ENCODE results near the gene NDUFV3.
"Not testable (repeated sequence)": the region's sequence is repeated elsewhere in the genome, so short reads cannot be mapped to it uniquely, and the experiment has no call there.

Gene NDUFV3

GRCh38 chr21:42892931-42893755, at the start of gene NDUFV3:
TSS of gene NDUFV3 (plus strand) at chr21:42893309. CDS start at chr21:42893334, 25 bp downstream.
- DNase-seq: peak; percentile 98

DNA sequence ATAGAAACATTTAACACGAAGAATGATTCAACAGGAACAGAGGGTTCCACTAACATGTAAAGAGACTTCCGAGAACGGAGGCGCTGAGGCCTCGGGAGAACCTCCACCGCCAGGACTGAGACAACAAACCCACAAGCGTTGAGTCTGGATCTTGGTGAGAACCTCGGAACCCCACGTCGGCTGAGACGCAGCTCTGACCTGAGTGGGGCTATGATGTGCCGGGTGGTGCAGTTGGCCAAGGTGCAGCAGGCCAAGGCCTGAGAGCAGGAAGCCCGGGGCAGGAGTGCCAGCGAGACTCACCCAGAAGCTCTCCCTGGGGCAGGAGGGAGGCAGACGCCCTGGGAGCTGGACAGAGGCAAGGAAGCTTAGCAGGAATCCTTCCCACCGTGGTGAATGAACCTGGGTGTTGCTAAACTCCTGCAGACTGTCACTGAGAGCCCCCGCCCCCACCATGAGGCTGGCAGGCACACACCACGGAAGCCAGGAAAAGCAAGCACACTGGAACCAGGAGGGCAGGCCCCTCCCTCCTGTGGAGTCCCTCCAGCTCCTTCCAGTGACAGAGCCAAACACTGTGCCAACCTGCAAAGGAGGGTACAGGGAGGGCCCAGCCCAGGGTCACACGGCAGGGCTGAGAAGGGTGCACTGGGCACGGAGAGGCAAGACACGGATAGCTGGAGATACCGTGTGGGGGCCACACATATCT, 48.5 kb upstream of the NDUFV3 start:
- no peak for DNase-seq

DNA sequence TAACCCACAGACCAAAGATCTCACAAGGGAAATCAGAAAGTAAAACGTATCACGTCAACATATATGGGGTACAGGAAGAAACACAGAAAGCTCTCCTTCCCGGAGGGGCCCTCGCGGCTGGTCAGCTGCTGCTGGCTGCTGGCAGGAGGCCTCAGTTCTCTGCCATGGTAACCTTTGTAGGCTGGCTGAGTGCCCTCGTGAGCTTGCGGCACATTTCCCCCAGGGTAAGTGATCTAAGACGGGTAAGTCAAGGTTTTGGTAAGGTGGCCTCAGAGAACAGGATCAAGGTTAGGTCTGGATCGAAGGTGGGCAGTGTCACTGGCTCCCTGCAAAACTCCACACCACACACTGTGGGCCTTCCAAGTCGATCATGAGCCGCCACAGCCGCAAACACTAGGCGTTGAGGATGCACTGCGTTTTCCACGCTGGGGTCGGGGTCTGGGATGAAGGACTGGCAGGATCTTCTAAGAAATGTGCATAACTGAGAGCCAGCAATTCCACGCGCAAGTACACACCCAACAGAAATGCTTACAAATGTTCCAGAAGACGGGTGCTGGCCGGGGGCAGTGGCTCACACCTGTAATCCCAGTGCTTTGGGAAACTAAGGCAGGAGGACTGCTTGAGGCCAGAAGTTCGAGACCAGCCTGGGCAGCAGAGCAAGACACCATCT, 47.7 kb upstream of the NDUFV3 start:
- DNase-seq: no peak

DNA sequence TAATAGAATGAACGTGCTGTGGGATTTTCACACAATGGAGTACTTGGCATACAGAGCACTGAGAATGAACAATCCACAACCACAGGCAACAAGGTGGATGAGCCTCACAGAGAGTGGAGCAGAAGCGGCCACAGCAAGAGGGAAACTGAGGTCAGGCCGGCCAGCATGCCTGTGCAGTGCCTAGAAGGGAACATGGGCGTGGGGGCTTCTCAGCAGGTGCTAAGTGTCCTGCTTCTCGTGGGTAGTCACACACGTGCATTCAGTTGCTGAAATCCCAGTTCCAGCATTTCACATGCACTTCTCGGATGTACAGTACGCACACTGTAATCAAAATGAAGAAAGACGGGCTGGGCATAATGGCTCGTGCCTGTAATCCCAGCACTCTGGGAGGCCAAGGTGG, 46.9 kb upstream of the NDUFV3 start:
- no peak for DNase-seq

DNA sequence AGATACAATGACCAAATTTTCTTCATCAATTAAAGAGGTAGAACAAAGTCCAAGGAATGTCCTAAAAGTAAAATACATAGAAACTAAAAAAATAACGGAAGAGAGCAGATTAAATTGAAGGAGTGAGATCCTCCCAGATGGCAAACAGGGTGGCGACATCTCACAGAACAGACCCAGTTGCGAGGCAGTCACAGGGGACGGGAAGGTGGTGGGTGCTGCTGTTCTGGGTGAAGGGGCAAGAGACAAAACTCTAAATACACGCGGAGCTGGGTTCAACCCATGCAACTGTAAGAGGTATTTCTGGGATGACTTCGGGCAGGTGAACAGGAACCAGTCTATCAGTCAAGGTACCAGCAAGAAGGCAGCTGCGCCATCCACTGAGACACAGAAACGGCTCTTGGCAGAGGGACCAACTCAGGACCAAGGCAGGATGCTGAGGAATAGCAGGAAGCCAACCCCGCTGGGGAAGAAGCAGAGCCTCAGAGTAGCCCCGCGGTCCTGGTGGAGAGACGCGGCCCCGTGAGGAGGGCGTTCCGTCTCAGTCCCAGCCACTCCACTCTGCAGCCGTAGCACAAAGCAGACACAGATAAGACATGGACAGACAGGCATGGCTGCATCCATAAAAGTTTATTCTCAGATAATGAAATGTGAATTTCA, 45.9 kb upstream of the NDUFV3 start:
- no peak for DNase-seq

DNA sequence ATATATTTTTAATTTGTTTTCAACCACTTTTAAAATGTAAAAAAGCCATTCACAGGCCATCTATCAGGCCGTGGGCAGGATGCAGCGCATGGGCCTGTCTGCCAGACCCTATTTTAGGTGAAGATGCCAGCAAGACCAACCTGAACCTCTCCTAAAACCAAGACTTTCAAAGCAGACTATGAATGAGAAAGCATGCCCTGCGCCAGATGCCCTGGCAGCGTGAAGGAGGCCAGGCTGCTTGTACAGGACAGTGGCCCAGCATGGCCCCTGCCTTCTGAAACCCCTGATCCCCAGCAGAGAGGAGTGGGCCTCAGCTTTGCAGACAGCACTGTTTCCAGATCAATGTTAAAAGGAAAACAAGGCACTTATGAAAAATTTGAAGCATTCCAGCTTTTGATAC, 45.4 kb upstream of the NDUFV3 start:
- no peak for DNase-seq

GRCh38 chr21:42848144-42848931, 44.8 kb upstream of the NDUFV3 start:
- DNase-seq: not testable (repeated sequence)

- no peak for DNase-seq
Observed at GRCh38 chr21:42848932-42849758, 44.0 kb upstream of the NDUFV3 start.

GRCh38 chr21:42849759-42850412, 43.2 kb upstream of the NDUFV3 start:
- DNase-seq: no peak

GRCh38 chr21:42850463-42850862, 42.6 kb upstream of the NDUFV3 start:
- DNase-seq: no peak

DNA sequence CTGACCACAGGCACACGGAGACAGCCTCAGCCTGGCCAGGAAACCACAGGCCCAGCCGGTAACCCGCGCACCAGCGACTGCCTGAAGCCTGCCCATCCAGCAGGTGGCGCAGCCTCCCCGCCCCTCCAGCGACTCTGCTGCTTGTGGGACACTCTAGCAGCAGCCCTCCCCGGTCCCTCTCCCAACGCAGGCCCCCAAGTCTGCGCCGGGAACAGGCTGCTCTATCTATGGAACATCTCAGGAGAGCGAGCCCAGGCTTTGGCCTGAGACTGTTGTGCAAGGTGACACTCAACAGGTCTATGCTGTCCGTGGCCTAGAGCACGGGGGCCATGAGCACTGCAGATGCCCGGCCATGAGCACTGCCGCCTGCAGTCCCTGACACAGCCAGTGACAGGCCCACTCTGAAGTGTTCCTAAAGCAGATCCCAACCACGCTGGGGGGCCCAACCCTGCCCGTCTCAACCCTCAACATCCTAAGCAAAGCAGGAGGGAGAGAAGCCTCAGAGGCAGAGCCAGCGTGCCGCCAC, 42.2 kb upstream of the NDUFV3 start:
- no peak for DNase-seq

DNA sequence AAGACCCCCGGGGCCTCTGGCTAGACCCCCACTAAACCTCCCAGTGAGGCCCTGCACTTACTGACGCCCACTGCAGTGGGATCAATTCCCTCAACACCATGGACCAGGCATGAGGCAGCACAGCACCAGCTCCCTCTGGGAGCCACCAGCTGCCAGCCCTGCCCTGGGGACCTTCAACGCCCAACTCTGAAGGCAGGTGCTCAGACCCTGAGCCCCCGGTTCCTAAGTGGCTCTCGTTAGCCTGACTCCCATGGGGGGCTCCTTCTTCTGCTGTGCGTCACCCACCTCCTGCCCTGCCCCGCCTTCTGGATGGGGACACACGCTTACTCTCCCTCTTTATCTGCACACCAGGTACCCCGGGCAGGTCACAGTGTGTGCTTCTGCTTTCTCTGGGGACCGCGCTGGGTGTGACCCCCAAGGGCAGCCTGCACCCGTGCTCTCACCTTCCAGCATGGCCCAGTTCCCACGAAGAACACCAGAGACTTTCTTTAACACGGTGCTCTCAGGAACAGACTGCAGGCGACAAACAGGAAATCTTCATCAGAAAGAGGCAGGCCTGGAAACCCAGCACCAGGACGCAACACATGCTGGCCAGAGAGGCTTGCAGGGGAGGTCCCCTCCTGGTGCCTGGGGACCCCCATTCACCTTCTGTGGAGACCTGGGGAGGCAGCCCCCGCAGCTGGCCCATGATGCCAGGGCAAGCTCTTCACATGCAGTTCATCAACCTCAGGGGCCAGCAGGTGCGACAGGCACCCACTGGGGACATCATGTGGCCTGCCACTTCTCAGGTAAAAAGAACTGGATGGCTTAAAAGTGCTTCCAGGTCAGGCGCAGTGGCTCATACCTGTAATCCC, 41.1 kb upstream of the NDUFV3 start:
- DNase-seq: no peak

GRCh38 chr21:42852925-42853570, 40.1 kb upstream of the NDUFV3 start:
- DNase-seq: no peak

DNA sequence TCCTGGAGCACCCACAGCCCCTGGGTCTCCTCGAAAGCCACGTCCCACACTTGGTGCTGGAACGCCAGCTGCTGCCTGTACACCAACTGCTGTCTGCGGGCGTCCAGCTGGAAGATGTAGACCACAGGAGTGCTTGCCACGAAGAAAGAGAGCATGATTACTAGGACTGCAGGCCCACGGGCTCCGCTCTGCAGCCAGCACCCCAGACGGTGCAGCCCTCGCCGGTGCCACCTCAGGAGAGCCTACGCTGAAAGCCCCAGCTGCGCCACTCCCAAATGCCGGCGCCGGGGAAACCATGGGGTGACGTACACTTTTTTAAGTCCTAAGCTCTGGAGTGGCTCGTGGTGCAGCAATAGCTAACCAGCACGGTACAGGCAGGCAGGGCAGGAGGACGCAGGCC, 39.5 kb upstream of the NDUFV3 start:
- no peak for DNase-seq

- DNase-seq: no peak
Observed at GRCh38 chr21:42854246-42855010, 38.7 kb upstream of the NDUFV3 start.

GRCh38 chr21:42855171-42855936, 37.8 kb upstream of the NDUFV3 start:
- no peak for DNase-seq

DNA sequence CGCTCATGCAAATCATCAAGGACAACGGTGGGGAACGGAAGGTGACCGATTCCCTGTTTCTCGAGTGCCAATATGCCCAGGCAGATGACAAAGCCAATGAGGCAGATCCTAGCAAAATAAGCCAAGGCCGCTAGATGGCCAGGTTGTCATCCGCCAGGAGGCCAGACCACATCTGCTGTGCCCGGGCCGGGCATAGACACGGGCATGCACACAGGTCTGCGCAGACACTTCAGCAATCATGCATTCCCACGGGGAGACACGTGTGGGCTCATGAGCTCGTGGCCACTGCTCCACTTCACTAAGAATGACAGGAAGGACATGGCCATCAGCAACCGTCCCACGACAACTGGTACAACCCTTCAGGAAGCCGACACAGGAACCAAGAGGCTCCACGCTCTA, 37.2 kb upstream of the NDUFV3 start:
- no peak for DNase-seq

DNA sequence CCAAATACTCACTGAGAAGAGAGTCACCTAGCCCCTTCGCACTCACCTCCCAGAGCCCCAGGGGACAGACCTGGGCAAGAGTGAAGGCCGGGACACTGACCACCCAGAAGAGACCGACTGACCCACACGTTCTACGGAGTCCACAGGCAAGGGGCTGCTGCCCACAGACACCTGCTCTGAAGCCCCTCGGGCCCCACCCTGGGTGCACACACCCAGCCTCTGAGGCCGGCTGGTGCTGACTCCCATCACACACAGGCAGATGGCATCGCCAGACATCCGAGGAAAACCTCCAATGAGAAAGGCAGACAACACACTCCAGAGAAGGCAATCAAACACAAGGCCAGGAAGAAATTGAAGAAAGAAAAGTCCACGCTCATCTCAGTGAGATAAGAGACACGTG, 35.9 kb upstream of the NDUFV3 start:
- DNase-seq: no peak
